Fibroblast of villous mesenchyme (primary cell): Measurements from ENCODE around the gene B9D2. TPM values are rescaled to one million over a fixed set of nuclear protein-coding genes. Genes with fewer than 3 reads are reported as not detected.

Source experiments
- DNase-seq: peaks from one replicate; pipeline ENCODE4 v3.0.0-alpha.2; 2010; ENCODE audit warnings: low read depth
- H3K4me3 ChIP-seq: 2 replicates; pipeline ENCODE4 v1.5.1; 2011; ENCODE audit warnings: low read depth, mild to moderate bottlenecking, low read length
- total RNA-seq: library from RNA; depleted of rRNA; stranded (reverse); fragments of >200 nt; gene quantifications from 2 replicates; pipeline ENCODE4 v1.2.3, GENCODE V29; 2012
- TF ChIP-seq, protein P1 (sequence below): IDR thresholded peaks from 2 replicates; pipeline ENCODE4 v1.5.1; 2012; ENCODE audit warnings: low read depth, mild to moderate bottlenecking, low read length; ENCODE audit not compliant: insufficient read depth

B9D2 gene
- total RNA-seq, 1 donor: 3.5 TPM

DNA sequence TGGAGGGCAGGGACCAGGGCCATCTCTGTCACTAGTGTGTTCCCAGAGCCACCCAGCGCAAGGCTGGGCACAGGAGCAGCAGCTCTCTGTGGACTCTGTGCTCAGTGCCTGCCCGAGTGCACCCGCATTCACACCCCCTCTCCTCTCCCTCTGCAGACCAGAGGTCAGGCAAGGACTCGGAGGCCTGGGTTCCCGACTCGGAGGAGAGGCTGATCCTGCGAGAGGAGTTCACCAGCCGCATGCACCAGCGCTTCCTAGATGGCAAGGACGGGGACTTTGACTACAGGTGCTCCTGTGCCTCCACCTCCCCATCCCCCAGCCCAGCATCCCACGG, 43.8 kb downstream of the B9D2 start:
- DNase-seq: no peak
- TF ChIP-seq, protein P1, sequence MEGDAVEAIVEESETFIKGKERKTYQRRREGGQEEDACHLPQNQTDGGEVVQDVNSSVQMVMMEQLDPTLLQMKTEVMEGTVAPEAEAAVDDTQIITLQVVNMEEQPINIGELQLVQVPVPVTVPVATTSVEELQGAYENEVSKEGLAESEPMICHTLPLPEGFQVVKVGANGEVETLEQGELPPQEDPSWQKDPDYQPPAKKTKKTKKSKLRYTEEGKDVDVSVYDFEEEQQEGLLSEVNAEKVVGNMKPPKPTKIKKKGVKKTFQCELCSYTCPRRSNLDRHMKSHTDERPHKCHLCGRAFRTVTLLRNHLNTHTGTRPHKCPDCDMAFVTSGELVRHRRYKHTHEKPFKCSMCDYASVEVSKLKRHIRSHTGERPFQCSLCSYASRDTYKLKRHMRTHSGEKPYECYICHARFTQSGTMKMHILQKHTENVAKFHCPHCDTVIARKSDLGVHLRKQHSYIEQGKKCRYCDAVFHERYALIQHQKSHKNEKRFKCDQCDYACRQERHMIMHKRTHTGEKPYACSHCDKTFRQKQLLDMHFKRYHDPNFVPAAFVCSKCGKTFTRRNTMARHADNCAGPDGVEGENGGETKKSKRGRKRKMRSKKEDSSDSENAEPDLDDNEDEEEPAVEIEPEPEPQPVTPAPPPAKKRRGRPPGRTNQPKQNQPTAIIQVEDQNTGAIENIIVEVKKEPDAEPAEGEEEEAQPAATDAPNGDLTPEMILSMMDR: no peak
- no peak overlapping the region for H3K4me3 ChIP-seq

DNA sequence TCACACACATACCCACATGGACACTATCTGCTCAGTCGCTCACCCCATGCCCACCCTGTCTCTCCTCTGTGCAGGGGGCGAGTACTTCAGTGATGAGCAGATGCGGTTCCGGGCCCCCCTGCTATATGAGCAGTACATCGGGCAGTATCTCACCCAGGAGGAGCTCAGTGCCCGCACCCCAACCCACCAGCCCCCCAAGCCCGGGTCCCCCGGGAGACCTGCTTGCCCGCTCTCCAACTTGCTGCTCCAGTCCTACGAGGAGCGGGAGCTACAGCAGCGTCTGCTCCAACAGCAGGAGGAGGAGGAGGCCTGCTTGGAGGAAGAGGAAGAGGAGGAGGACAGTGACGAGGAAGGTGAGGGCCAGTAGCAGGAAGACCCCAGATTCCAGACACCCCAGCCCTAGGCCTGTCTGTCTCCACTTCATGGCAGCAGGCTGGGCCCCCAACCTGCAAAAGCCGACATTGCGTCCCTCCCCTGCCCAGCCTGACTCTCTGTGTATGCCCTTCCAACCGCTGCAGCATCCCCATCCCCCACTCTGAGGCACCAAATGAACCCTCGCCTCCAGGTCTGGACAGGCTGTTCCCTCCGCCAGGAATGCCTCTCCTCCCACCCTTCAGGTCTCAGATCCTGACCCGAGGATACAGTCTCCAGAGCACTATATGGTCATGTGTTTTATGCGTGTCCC, 44.3 kb downstream of the B9D2 start:
- peak; percentile 39 for DNase-seq
- H3K4me3 ChIP-seq: no peak overlapping the region
- TF ChIP-seq, protein P1: no peak

DNA sequence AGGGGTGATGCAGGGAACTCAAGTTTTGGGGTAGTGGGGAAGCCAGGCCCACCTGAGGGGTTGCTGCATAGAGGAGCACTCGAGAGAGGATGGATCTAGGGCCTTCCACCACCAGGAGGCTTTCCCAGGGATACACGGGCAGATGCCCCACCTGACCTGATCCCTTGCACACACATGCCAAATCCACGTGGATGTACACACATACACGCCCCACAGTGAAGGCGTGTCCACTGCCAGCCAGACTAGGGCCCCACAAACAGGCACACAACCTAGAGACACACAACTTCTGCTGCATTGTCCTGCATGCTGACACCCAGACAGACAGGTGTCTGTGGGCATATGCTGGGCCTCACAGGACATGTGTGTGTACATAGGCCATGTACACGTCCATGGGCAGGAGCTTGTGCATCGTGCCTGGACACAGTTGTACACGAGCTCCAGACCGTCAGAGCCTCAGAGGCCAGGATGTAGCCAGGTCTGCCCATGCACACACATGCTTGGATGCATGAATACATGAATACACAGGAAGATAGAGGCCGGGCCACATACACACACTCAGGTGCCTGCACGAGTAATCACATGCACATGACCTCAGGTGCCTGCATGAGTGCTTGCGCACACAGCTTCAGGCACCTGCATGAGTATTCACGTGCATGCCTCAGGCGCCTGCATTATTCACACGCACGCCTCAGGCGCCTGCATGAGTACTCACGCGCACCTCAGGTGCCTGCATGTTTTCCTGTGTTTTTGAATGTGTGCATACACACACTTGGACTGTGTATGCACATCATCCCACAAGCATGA, 45.1 kb downstream of the B9D2 start:
- TF ChIP-seq, protein P1: no peak
- H3K4me3 ChIP-seq: no peak overlapping the region
- no peak for DNase-seq

DNA sequence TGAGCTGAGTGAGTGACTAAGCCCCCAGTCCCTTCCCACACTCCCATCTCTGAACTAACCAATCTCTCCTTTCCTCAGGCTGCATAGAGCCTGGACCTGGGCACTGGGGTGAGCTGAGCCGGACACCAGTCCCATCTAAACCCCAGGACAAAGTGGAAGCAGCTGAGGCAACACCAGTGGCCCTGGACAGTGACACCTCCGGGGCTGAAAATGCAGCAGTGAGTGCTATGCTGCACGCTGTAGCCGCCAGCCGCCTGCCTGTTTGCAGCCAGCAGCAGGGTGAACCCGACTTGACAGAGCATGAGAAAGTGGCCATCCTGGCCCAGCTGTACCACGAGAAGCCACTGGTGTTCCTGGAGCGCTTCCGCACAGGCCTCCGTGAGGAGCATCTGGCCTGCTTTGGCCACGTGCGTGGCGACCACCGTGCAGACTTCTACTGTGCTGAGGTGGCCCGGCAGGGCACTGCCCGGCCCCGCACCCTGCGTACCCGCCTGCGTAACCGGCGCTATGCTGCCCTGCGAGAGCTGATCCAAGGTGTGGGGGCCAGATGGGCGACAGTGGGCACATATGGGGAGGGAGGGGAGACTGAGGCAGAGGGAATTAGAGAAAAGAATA, 47.5 kb downstream of the B9D2 start:
- DNase-seq: no peak
- no peak overlapping the region for H3K4me3 ChIP-seq
- TF ChIP-seq, protein P1: no peak

DNA sequence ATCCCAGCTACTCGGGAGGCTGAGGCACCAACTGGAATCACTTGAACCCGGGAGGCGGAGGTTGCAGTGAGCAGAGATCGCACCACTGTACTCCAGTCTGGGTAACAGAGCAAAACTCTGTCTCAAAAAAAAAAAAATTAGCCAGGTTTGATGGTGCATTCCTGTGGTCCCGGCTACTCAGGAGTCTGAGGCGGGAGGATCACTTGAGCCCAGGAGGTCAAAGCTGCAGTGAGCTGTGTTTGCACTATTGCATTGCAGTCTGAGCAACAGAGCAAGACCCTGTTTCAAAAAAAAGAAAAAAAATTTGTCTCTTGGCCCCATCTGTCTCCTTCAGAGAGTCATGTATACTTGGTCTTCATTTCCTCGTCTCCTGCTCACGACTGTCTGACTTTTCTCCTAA, 52.3 kb downstream of the B9D2 start:
- TF ChIP-seq, protein P1: no peak
- H3K4me3 ChIP-seq: peak overlapping the region; percentile 87
- no peak for DNase-seq

DNA sequence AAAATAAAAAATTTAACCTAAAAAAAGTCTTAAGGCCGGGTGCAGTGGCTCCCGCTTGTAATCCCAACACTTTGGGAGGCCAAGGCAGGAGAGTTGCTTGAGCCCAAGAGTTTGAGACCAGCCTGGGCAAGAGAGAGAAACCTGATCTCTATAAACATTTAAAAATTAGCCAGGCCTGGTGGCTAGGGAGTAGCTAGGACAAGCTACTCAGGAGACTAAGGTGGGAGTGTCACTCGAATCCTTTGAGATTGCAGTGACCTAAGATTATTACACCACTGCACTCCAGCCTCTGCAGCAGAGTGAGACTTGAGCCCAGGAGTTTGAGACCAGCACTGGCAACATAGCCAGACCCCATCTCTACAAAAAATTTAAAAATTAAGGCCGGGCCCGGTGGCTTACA, 52.9 kb downstream of the B9D2 start:
- TF ChIP-seq, protein P1: no peak
- H3K4me3 ChIP-seq: peak overlapping the region; percentile 87
- DNase-seq: peak; percentile 27
